GM10248 (cell line): ENCODE measurements around the gene BANP.

Source experiments
- CTCF ChIA-PET: fragments of 300-600 bp; sonication (Branson Sonifier 250); formaldehyde crosslinking; extraction: SDS; loops from one replicate; lab custom pipeline; 2021; ENCODE audit warnings: antibody characterized with exemption; lab: Yijun Ruan, JAX
- POLR2A ChIA-PET: fragments of 350-650 bp; sonication (Branson Sonifier 250); formaldehyde crosslinking; extraction: SDS; loops from one replicate; lab custom pipeline; 2020; ENCODE audit warnings: antibody characterized with exemption; lab: Yijun Ruan, JAX
- DNase-seq: peaks from one replicate; pipeline ENCODE4 v3.0.0; 2012; ENCODE audit errors: extremely low spot score
- TF ChIP-seq, protein P1 (sequence below): IDR thresholded peaks from 2 replicates; pipeline ENCODE4 v1.5.1; 2012; ENCODE audit warnings: mild to moderate bottlenecking, low read depth; ENCODE audit errors: extremely low read depth, missing control alignments, control extremely low read depth

The BANP gene

DNA sequence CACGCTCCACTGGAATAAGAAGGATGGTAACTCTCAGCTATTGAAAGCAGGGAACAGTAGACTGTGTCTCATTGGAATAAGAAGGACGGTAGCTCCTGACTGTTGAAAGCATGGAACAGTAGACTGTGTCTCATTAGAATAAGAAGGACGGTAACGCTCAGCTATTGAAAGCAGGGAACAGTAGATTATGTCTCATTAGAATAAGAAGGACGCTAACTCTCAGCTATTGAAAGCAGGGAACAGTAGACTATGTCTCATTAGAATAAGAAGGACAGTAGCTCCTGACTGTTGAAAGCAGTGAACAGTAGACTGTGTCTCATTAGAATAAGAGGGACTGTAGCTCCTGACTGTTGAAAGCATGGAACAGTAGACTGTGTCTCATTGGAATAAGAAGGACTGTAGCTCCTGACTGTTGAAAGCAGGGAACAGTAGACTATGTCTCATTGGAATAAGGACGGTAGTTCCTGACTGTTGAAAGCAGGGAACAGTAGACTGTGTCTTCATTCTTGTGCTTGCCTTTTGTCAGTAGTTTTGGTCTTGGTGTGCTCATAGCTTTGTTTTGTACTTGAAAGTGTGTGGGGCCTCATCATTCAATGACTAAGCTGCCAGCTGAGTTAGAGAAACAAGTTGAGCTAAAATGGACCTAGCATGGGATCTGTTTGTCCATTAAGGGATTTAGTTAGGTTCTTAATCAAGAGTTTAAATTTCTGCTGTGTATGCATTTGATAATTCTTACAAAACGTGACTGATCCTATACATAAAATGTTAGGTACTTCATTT, 58.5 kb downstream of the BANP start:
- ChIA-PET CTCF (interaction anchor here (1.1 to 1.4 kb wide), 3 partner anchors 53 to 102 kb away, joined by 3 read pairs; no protein-coding TSS in a partner anchor), POLR2A (no interaction called here)
- no peak for DNase-seq
- TF ChIP-seq, protein P1, sequence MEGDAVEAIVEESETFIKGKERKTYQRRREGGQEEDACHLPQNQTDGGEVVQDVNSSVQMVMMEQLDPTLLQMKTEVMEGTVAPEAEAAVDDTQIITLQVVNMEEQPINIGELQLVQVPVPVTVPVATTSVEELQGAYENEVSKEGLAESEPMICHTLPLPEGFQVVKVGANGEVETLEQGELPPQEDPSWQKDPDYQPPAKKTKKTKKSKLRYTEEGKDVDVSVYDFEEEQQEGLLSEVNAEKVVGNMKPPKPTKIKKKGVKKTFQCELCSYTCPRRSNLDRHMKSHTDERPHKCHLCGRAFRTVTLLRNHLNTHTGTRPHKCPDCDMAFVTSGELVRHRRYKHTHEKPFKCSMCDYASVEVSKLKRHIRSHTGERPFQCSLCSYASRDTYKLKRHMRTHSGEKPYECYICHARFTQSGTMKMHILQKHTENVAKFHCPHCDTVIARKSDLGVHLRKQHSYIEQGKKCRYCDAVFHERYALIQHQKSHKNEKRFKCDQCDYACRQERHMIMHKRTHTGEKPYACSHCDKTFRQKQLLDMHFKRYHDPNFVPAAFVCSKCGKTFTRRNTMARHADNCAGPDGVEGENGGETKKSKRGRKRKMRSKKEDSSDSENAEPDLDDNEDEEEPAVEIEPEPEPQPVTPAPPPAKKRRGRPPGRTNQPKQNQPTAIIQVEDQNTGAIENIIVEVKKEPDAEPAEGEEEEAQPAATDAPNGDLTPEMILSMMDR, result no peak

DNA sequence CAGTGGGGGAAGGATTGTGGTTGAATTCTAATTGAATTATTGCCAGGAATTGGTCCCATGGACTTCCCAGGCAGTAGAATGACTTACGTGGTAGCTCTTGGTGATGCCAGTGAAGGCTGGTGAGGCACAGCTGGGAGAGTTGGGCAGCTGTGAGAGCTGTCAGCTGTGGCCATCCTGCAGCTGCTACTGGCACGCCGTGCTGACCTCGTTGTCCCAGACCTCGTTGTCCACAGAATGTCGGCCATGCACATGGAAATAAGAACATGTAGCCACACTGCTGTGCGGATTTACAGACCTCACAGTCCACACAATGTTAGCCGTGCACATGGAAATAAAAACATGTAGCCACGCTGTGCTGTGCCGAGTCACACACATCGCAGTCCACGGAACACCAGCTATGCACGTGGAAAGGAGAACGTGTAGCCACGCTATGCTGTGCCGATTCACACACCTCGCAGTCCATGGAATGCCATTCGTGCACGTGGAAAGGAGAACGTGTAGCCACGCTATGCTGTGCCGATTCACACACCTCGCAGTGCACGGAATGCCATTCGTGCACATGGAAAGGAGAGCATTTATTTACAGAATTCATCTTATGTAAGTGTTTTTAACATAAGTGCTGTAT, 59.2 kb downstream of the BANP start:
- ChIA-PET CTCF (interaction anchor here (1.4 kb wide), 1 partner anchor 55 kb away, joined by 3 read pairs; no protein-coding TSS in a partner anchor), POLR2A (no interaction called here)

DNA sequence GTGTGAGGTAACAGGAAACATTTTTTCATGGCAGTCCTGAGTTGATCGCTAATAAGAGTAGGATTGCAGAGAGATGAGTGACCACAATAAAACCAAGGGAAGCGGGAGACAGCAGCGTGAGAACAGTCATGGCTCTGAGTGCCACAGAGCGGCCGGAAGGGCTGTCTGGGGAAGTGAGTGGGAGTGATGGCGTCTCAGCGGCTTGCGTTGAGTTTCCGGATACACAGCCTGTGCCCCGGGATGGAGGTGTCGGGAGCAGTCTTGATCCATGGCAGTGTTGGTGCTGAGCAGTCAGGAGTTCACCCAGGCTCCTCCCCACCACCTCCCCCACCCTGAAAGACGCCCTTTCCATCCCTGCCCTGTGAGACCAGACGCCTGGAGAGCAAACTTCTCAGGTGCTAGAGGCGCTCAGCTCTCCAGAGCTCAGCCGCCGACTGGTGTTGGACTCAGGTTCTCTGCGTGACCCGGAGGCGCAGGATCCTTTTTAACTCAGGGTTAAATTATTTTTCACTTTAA, 59.8 kb downstream of the BANP start:
- no peak for DNase-seq
- TF ChIP-seq, protein P1, result no peak
- CTCF ChIA-PET, result no interaction called here
- POLR2A ChIA-PET, result no interaction called here

More for the DNA sequence above, 59.2 kb downstream of the BANP start:
- TF ChIP-seq, protein P1, result no peak
- no peak for DNase-seq

DNA sequence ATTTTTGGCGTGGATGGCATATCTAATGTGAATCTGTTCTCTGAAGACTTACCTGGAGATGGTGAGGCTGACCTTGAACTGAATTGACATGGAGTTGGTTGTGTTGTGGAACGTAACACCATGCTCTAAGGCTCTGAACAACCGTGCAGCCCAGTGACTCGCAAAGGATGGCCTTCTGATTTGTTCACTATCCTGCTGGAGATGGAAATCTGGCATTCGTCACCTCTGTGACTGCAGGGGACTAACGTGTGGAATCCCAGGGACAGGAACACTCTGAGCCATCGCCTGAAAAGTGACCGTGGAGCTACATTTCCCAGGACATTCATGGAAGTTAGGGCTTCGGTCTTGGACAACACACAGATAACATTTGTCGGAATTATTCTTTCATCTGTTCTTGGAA, 61.1 kb downstream of the BANP start:
- CTCF ChIA-PET, result no interaction called here
- DNase-seq, result no peak
- POLR2A ChIA-PET, result no interaction called here
- TF ChIP-seq, protein P1, result no peak

DNA sequence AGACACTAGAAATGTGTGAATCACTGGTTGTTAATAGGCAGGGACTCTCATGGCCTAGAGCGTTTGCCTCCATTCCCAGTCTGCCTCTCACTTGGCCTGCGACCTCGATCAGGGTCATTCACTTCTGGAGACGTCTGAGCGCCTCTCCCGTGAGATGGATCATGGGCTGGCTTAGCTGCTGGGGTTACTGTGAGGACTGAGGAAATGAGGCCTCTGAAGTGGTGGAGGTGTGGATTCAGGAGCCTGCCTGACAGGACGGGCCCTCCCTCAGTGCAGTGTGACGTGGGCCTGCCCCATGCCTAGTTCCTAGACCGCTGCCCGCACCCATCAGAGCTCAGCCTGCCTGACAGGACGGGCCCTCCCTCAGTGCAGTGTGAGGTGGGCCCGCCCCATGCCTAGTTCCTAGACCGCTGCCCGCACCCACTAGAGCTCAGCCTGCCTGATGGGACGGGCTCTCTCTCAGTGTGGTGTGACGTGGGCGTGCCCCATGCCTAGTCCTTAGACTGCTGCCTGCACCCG, 61.9 kb downstream of the BANP start:
- TF ChIP-seq, protein P1, result no peak
- no peak for DNase-seq
- ChIA-PET CTCF (no interaction called here), POLR2A (no interaction called here)

DNA sequence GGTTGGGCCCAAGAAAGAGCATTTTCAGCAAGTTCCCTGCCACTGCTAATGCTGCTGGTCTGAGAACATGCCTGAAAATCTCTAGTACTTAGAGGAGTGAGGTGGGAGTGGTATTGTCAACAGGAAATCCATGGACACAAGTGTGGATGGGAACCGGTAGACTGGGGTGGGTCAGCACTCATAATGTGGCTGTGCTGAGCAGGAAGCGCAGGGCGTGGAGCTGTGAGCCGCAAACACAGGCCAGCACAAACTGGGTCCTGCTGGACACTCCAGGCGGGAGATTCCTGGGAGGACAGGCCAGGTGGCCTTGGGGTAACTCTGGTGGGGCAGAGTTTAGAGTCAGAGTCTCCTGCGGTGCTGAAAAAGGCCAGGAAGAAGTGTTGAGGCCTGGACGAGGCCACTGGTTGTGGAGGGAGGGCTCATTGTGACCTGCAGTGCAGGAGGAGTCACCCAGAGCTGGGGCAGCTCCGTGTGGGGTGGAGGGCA, 62.6 kb downstream of the BANP start:
- ChIA-PET CTCF (no interaction called here), POLR2A (no interaction called here)
- TF ChIP-seq, protein P1, result no peak
- DNase-seq, result no peak
